ENCODE data around the gene U2AF1L4. TPM values are rescaled to one million over a fixed set of nuclear protein-coding genes. Genes with fewer than 3 reads are reported as not detected.

The U2AF1L4 gene
- total and polyA plus RNA-seq, 2 of the 4 experiments (the other 2 are of a cell fraction) = 6.1 to 15.0 TPM

DNA sequence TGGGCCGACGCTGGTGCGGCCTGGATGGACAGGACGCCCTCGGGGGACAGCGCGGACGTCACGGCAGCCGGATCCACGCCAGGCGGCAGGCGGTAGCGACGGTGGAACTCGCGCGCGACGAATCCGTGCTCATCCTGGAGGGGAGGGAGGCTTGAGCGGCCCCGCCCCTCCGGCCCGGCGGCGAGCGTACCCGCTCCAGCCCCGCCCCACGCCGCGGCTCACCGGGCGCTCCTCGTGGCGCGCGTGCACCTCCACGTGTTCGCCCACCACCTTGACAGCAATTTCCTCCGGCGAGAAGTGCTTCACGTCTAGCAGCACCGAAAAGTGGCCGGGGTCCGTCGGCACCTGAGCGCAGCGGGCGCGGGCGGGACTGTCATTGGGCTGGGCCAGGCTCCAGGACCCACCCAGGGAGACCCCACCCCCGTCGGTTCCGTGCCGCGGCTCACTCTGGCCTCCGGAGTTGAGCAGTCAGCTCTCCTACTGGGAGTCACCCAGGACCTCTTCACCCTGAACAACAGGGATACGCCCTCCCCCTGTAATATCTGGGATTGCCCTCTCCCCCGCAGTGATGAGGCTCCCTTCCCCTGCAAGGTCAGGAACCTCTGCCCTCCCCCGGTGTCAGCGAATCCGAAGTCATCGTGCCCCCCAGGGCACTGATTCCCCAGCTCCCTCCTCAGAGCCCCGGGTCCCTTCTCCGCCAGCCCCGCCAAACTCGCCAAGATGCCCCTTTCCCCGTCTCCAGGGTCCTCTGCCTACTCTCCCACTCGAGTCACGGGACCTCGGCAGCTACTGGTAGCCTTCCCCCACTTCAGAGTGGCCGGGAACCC lies 10.5 kb upstream of the U2AF1L4 start (continued):
- TF ChIP-seq RAD21 (IDR thresholded peaks at IDR 0.05; ENCODE audit: low read length) (no peak), RFX5 (IDR thresholded peaks at IDR 0.05; ENCODE audit: low read depth, low read length) (no peak), SMC3 (IDR thresholded peaks at IDR 0.05; ENCODE audit: low read depth, low read length) (no peak)

- Histone ChIP-seq H3K4me1 (ENCODE audit: control insufficient read depth, insufficient read depth, low read length) (peaks cover 13% of the 10 kb centered on the region), H3K18ac (ENCODE audit: low read depth, low read length) (no peak overlapping the region; the same call in 1 of the 2 replicates), H3K9me3 (ENCODE audit: control insufficient read depth, insufficient read depth, low read length) (no peaks in the 10 kb centered on the region), H3K27ac (ENCODE audit: insufficient read depth, low read length) (peak overlapping the region; percentile 39), H3K27me3 (ENCODE audit: control insufficient read depth, insufficient read depth, low read length) (no peaks in the 10 kb centered on the region), H2BK120ac (ENCODE audit: low read depth, low read length) (peak overlapping the region; percentile 25; the same call in 1 of the 2 replicates), H4K8ac (ENCODE audit: low read depth in 2 of 2, low read length in 2 of 2) (peak overlapping the region; percentile 12 to 80; a peak in 2 of 4 replicates), H3K9ac (ENCODE audit: low read depth, low read length) (peak overlapping the region; percentile 52; the same call in 1 of the 2 replicates), H2BK15ac (ENCODE audit: low read depth, low read length) (no peak overlapping the region), H4K91ac (ENCODE audit: insufficient read depth, low read depth, low read length) (peak overlapping the region; percentile 52; the same call in 1 of the 2 replicates), H3K23ac (ENCODE audit: low read depth, low read length) (peak overlapping the region; percentile 82; the same call in 1 of the 2 replicates), H4K5ac (ENCODE audit: low read depth, low read length) (peak overlapping the region; percentile 9; the same call in 1 of the 2 replicates), H2AK5ac (ENCODE audit: low read depth, low read length) (peak overlapping the region; percentile 92), H2AK9ac (replicated peaks; ENCODE audit: low read depth, low read length, poor library complexity) (peak overlapping the region; percentile 95), H3K56ac (ENCODE audit: extremely low read depth, insufficient read depth, low read length) (no peak overlapping the region), H2BK20ac (ENCODE audit: low read depth, low read length) (no peak overlapping the region), H2BK5ac (ENCODE audit: low read depth, low read length, poor library complexity, severe bottlenecking) (peak overlapping the region; percentile 96), H3K4me3 (ENCODE audit: insufficient read depth, low read depth, low read length) (peak overlapping the region; percentile 50), H3K14ac (replicated peaks; ENCODE audit: low read depth, low read length) (peak overlapping the region; percentile 73), H3K4me2 (ENCODE audit: low read depth, low read length) (peak overlapping the region; percentile 93), H3K36me3 (ENCODE audit: control insufficient read depth, insufficient read depth, low read length) (peaks cover 29% of the 10 kb centered on the region; the same call in 1 of the 2 replicates), H3K4ac (ENCODE audit: low read depth, low read length) (peak overlapping the region; percentile 79), H4K20me1 (ENCODE audit: insufficient read depth, low read length) (peaks cover 6% of the 10 kb centered on the region; the same call in 1 of the 2 replicates), H3K9me1 (ENCODE audit: insufficient read depth, low read length) (peaks cover 16% of the 10 kb centered on the region; the same call in 1 of the 2 replicates), H3K79me1 (ENCODE audit: low read depth in 1 of 2, low read length in 2 of 2) (peaks cover 28 to 68% of the 10 kb centered on the region in 2 experiments; a peak in 3 of 4 replicates), H2AFZ (replicated peaks; ENCODE audit: low read length, poor library complexity) (peak overlapping the region; percentile 96)
- ChIA-PET CTCF (no interaction called here), POLR2A (ENCODE audit: unreplicated experiment) (no interaction called here)
- in situ Hi-C loops (cut with MboI; ENCODE audit: low sequenced_read_pairs) = no loop called here
- intact Hi-C loops (cut with micrococcal nuclease) = loop anchor here (5.0 kb wide), 1 partner anchor 177 kb away; no protein-coding TSS in a partner anchor
- no peak for DNase-seq
- BruUV-seq (replicated peaks) = no TSS peak
- ATAC-seq (ENCODE audit: low read depth) = peak; percentile 0
- WGBS, 2 experiments (ENCODE audit: extremely low coverage in 2 of 2, insufficient read length in 1 of 2) = 26% methylated on average over 8 of the region's 17 CpGs; no CpG with 5 or more reads in 1 of the 2 experiments
- dilution Hi-C loops (cut with HindIII; ENCODE audit: low sequenced_read_pairs, unreplicated experiment) = no loop called here
- TF ChIP-seq RCOR1 (IDR thresholded peaks at IDR 0.05; ENCODE audit: insufficient replicate concordance, low read length) = no peak
- no peak for TF ChIP-seq NFE2L2 (IDR thresholded peaks at IDR 0.05; ENCODE audit: low read depth, low read length)
- no peak for TF ChIP-seq MAZ (IDR thresholded peaks at IDR 0.05; ENCODE audit: borderline replicate concordance, low read depth, low read length)
- no peak for TF ChIP-seq MXI1 (IDR thresholded peaks at IDR 0.05; ENCODE audit: borderline replicate concordance, low read depth, low read length)
- TF ChIP-seq ELK1 (IDR thresholded peaks at IDR 0.05; ENCODE audit: borderline replicate concordance, low read depth, low read length) = no peak
- no peak for TF ChIP-seq RFX5 (IDR thresholded peaks at IDR 0.05; ENCODE audit: low read depth, low read length)
- TF ChIP-seq POLR2A (IDR thresholded peaks at IDR 0.05; ENCODE audit: low read depth, low read length) = peak; percentile 13; the same call in 1 of the 2 replicates
- TF ChIP-seq MAFK (IDR thresholded peaks at IDR 0.05; ENCODE audit: low read depth, low read length) = no peak
- TF ChIP-seq CHD1 (IDR thresholded peaks at IDR 0.05; ENCODE audit: low read depth, low read length) = no peak
These were observed 9.9 kb upstream of the U2AF1L4 start for GRCh38 chr19:35755131-35755549.
